ENCODE data around the gene KLK8. TPM values are rescaled to one million over a fixed set of nuclear protein-coding genes. Genes with fewer than 3 reads are reported as not detected.

KLK8 gene
- total RNA-seq, 4 donors from 2014 or later: 19.7 to 126 (median 87.2) TPM

- Histone ChIP-seq H3K4me1 (peaks cover 44% of the 10 kb centered on the region), H3K36me3 (no peaks in the 10 kb centered on the region), H3K27ac (peak overlapping the region; percentile 72), H3K9me3 (no peaks in the 10 kb centered on the region), H3K27me3 (peaks cover 73% of the 10 kb centered on the region), H3K4me3 (peak overlapping the region; percentile 44)
- TF ChIP-seq POLR2AphosphoS5 (IDR thresholded peaks at IDR 0.05) (no peak), POLR2A (IDR thresholded peaks at IDR 0.05) (no peak), EP300 (IDR thresholded peaks at IDR 0.05) (no peak), CTCF (IDR thresholded peaks at IDR 0.05) (no peak)
- no peak for DNase-seq (ENCODE audit: low spot score in 2 of 2)
- 2% methylated on average over 47 of the region's 68 CpGs for WGBS
Observed at GRCh38 chr19:51018745-51019543, 17.5 kb upstream of the KLK8 start.

- Histone ChIP-seq H3K27ac (peak overlapping the region; percentile 64), H3K9me3 (no peaks in the 10 kb centered on the region), H3K4me1 (peaks cover 44% of the 10 kb centered on the region), H3K4me3 (peak overlapping the region; percentile 50), H3K27me3 (peaks cover 62% of the 10 kb centered on the region), H3K36me3 (no peaks in the 10 kb centered on the region)
- DNase-seq (ENCODE audit: low spot score in 2 of 2): no peak
- WGBS: 2% methylated on average over 39 of the region's 68 CpGs
- TF ChIP-seq POLR2AphosphoS5 (IDR thresholded peaks at IDR 0.05): no peak
- no peak for TF ChIP-seq POLR2A (IDR thresholded peaks at IDR 0.05)
- peak; percentile 32 to 75 for TF ChIP-seq CTCF (IDR thresholded peaks at IDR 0.05)
- no peak for TF ChIP-seq EP300 (IDR thresholded peaks at IDR 0.05)
Observed at GRCh38 chr19:51016798-51017683, 15.6 kb upstream of the KLK8 start.

GRCh38 chr19:51015691-51016267 is 14.4 kb upstream of the KLK8 start:
- peaks cover 38% of the 10 kb centered on the region for H3K4me1 ChIP-seq
- no peak overlapping the region for H3K4me3 ChIP-seq
- no peaks in the 10 kb centered on the region for H3K9me3 ChIP-seq
- H3K27me3 ChIP-seq: peaks cover 63% of the 10 kb centered on the region
- TF ChIP-seq POLR2A (IDR thresholded peaks at IDR 0.05): no peak
- TF ChIP-seq POLR2AphosphoS5 (IDR thresholded peaks at IDR 0.05): no peak
- TF ChIP-seq CTCF (IDR thresholded peaks at IDR 0.05): no peak
- TF ChIP-seq EP300 (IDR thresholded peaks at IDR 0.05): no peak
- DNase-seq (ENCODE audit: low spot score in 2 of 2): no peak
- H3K27ac ChIP-seq: no peak overlapping the region
- H3K36me3 ChIP-seq: no peaks in the 10 kb centered on the region
- WGBS: 86% methylated on average over 19 of the region's 19 CpGs

- WGBS: 86% methylated on average over 6 of the region's 6 CpGs
- H3K27ac ChIP-seq: no peak overlapping the region
- TF ChIP-seq EP300 (IDR thresholded peaks at IDR 0.05) (no peak), CTCF (IDR thresholded peaks at IDR 0.05) (no peak), POLR2AphosphoS5 (IDR thresholded peaks at IDR 0.05) (no peak), POLR2A (IDR thresholded peaks at IDR 0.05) (no peak)
Observed at GRCh38 chr19:51014242-51014641, 12.8 kb upstream of the KLK8 start.

More at GRCh38 chr19:51014242-51014641, 12.8 kb upstream of the KLK8 start:
- peaks cover 31% of the 10 kb centered on the region for H3K4me1 ChIP-seq
- no peak for DNase-seq (ENCODE audit: low spot score in 2 of 2)
- no peaks in the 10 kb centered on the region for H3K36me3 ChIP-seq
- peaks cover 56% of the 10 kb centered on the region for H3K27me3 ChIP-seq
- no peaks in the 10 kb centered on the region for H3K9me3 ChIP-seq
- H3K4me3 ChIP-seq: no peak overlapping the region

Data from suprapubic skin (tissue), 4 donors.